Measurements from ENCODE around the gene DGCR2.

- TF ChIP-seq CTCF (optimal IDR thresholded peaks at IDR 0.05 in 1 of 3, IDR thresholded peaks at IDR 0.05 in 1 of 3, conservative IDR thresholded peaks at IDR 0.05 in 1 of 3; ENCODE audit: extremely low read depth in 1 of 3, insufficient read depth in 2 of 3, low read length in 3 of 3) = no peak
- no peak for TF ChIP-seq EZH2 (IDR thresholded peaks at IDR 0.05; ENCODE audit: low read length)
These were observed 59.9 kb downstream of the DGCR2 start for GRCh38 chr22:19062139-19062942.
